ENCODE results near the gene SARDH. TPM values are rescaled to one million over a fixed set of nuclear protein-coding genes. Genes with fewer than 3 reads are reported as not detected.

The SARDH gene
- 1 to 10 TPM; 1.6 to 2.1 TPM for total RNA-seq

GRCh38 chr9:133737774-133738639 lies at the start of gene SARDH:
SARDH (minus strand) TSS chr9:133738352; CDS start chr9:133734173, 4,179 bp downstream.
- CTCF ChIA-PET = interaction anchor here (0.6 to 1.9 kb wide), 3 partner anchors 10 to 54 kb away, joined by 3 to 4 read pairs (median 3); no protein-coding TSS in a partner anchor
- POLR2A ChIA-PET = no interaction called here

GRCh38 chr9:133787754-133788025 lies 49.5 kb upstream of the SARDH start:
- CTCF ChIA-PET = interaction anchor here (2.6 kb wide), 1 partner anchor 207 kb away, joined by 8 read pairs; no protein-coding TSS in a partner anchor
- POLR2A ChIA-PET = no interaction called here

- ChIA-PET POLR2A (no interaction called here), CTCF (interaction anchor here (0.7 kb wide), 1 partner anchor 344 kb away, joined by 3 read pairs; no protein-coding TSS in a partner anchor)
Measured at GRCh38 chr9:133786907-133787753, 49.0 kb upstream of the SARDH start.

GRCh38 chr9:133786371-133786753 lies 48.2 kb upstream of the SARDH start:
- CTCF ChIA-PET = interaction anchor here (0.7 kb wide), 1 partner anchor 344 kb away, joined by 3 read pairs; no protein-coding TSS in a partner anchor
- POLR2A ChIA-PET = no interaction called here

- ChIA-PET POLR2A (no interaction called here), CTCF (no interaction called here)
Measured at GRCh38 chr9:133785753-133786370, 47.7 kb upstream of the SARDH start.

- ChIA-PET POLR2A (no interaction called here), CTCF (interaction anchor here (5.1 kb wide), 1 partner anchor 209 kb away, joined by 64 read pairs; no protein-coding TSS in a partner anchor)
Measured at GRCh38 chr9:133784731-133785561, 46.8 kb upstream of the SARDH start.

GRCh38 chr9:133783331-133783731 lies 45.2 kb upstream of the SARDH start:
- ChIA-PET CTCF (interaction anchor here (5.1 kb wide), 1 partner anchor 211 kb away, joined by 64 read pairs; no protein-coding TSS in a partner anchor), POLR2A (no interaction called here)

- CTCF ChIA-PET = interaction anchor here (0.6 to 5.1 kb wide), 6 partner anchors 9 to 317 kb away, joined by 3 to 64 read pairs (median 6); no protein-coding TSS in a partner anchor
Measured at GRCh38 chr9:133782157-133783130, 44.3 kb upstream of the SARDH start.

GRCh38 chr9:133781828-133782135 lies 43.6 kb upstream of the SARDH start:
- CTCF ChIA-PET = interaction anchor here (0.6 to 5.1 kb wide), 8 partner anchors 8 to 318 kb away, joined by 3 to 64 read pairs (median 4); partner anchors contain the start of gene SARDH
- POLR2A ChIA-PET = interaction anchor here (0.5 kb wide), 1 partner anchor 46 kb away, joined by 4 read pairs; no protein-coding TSS in a partner anchor

More at GRCh38 chr9:133782157-133783130, 44.3 kb upstream of the SARDH start:
- POLR2A ChIA-PET = no interaction called here

GRCh38 chr9:133780962-133781827 lies 43.0 kb upstream of the SARDH start:
- CTCF ChIA-PET = interaction anchor here (0.6 to 5.1 kb wide), 7 partner anchors 8 to 318 kb away, joined by 3 to 64 read pairs (median 4); partner anchors contain the start of gene SARDH

GRCh38 chr9:133780404-133780945 lies 42.3 kb upstream of the SARDH start:
- POLR2A ChIA-PET = no interaction called here
- CTCF ChIA-PET = interaction anchor here (1.1 to 5.1 kb wide), 4 partner anchors 10 to 219 kb away, joined by 3 to 64 read pairs (median 4); no protein-coding TSS in a partner anchor

More at GRCh38 chr9:133780962-133781827, 43.0 kb upstream of the SARDH start:
- POLR2A ChIA-PET = interaction anchor here (0.5 kb wide), 1 partner anchor 45 kb away, joined by 4 read pairs; no protein-coding TSS in a partner anchor

GRCh38 chr9:133779516-133780403 lies 41.6 kb upstream of the SARDH start:
- CTCF ChIA-PET = interaction anchor here (1.1 to 5.1 kb wide), 3 partner anchors 10 to 215 kb away, joined by 3 to 64 read pairs (median 3); no protein-coding TSS in a partner anchor
- POLR2A ChIA-PET = no interaction called here

- POLR2A ChIA-PET = no interaction called here
- CTCF ChIA-PET = interaction anchor here (1.1 to 1.9 kb wide), 2 partner anchors 11 to 215 kb away, joined by 3 to 11 read pairs; no protein-coding TSS in a partner anchor
Measured at GRCh38 chr9:133779081-133779480, 40.9 kb upstream of the SARDH start.

- ChIA-PET CTCF (interaction anchor here (1.9 kb wide), 1 partner anchor 215 kb away, joined by 11 read pairs; no protein-coding TSS in a partner anchor), POLR2A (interaction anchor here (0.5 kb wide), 1 partner anchor 1451 kb away, joined by 5 read pairs; no protein-coding TSS in a partner anchor)
Measured at GRCh38 chr9:133778336-133779013, 40.3 kb upstream of the SARDH start.

Data from activated CD8-positive, alpha-beta memory T cell treated with anti-CD3 and anti-CD28 coated beads for 36 hours (primary cell).